ENCODE results near the gene SERF2.
"Not testable (repeated sequence)": the region's sequence is repeated elsewhere in the genome, so short reads cannot be mapped to it uniquely, and the experiment has no call there.

Gene SERF2

GRCh38 chr15:43800286-43801141, 8.4 kb downstream of the SERF2 start, which contains the start of gene HYPK:
TSS of gene HYPK (plus strand) at chr15:43800599. CDS start at chr15:43800623, 24 bp downstream.
- peak within 1 kb of the TSS; percentile 11 for H3K18ac ChIP-seq (ENCODE audit: low read length)
- no peak within 1 kb of the TSS for H4K5ac ChIP-seq (ENCODE audit: low read length)
- peak within 1 kb of the TSS; percentile 97 for H3K4me3 ChIP-seq (ENCODE audit: low read length)
- H3K27ac ChIP-seq (ENCODE audit: low read depth, low read length) = peak within 1 kb of the TSS; percentile 52
- H3K56ac ChIP-seq (ENCODE audit: low read length) = peak within 1 kb of the TSS; percentile 97
- peaks cover 4% of the 10 kb centered on the region for H3K79me1 ChIP-seq (ENCODE audit: low read length)
- H2BK120ac ChIP-seq (ENCODE audit: low read depth, low read length) = no peak within 1 kb of the TSS
- H2BK5ac ChIP-seq (ENCODE audit: low read length) = peak within 1 kb of the TSS; percentile 92
- no peak within 1 kb of the TSS for H3K23ac ChIP-seq (ENCODE audit: low read length)
- no peak within 1 kb of the TSS for H2BK15ac ChIP-seq (replicated peaks; ENCODE audit: low read depth)
- peaks cover 9% of the 10 kb centered on the region for H3K4me1 ChIP-seq (ENCODE audit: control insufficient read depth, low read depth, low read length)
- H3K4me2 ChIP-seq (ENCODE audit: low read length) = peak within 1 kb of the TSS; percentile 99
- peaks cover 2% of the 10 kb centered on the region for H3K36me3 ChIP-seq (ENCODE audit: control insufficient read depth, insufficient read depth, low read length)
- no peak within 1 kb of the TSS for H4K8ac ChIP-seq (ENCODE audit: low read depth, low read length)
- peak within 1 kb of the TSS; percentile 97 for H3K9ac ChIP-seq (ENCODE audit: low read length)
- WGBS (ENCODE audit: extremely low coverage, insufficient coverage, low lambda C conversion rate) = 100% methylated on average over 2 of the region's 44 CpGs
- no peaks in the 10 kb centered on the region for H3K27me3 ChIP-seq (ENCODE audit: insufficient read depth, low read length, poor library complexity)
- peaks cover 11% of the 10 kb centered on the region for H3K79me2 ChIP-seq (ENCODE audit: control insufficient read depth, insufficient read depth, low read length)
- no peak within 1 kb of the TSS for H3K4ac ChIP-seq (ENCODE audit: low read depth, low read length)
- DNase-seq = peak; percentile 89
- peak within 1 kb of the TSS; percentile 85 for H2AK5ac ChIP-seq (ENCODE audit: low read length)

GRCh38 chr15:43802676-43803075, 10.6 kb downstream of the SERF2 start:
- whole genome bisulfite sequencing (ENCODE audit: extremely low coverage, insufficient coverage, low lambda C conversion rate) = no CpG with 5 or more reads among the region's 7 CpGs
- not testable (repeated sequence) for H2AK5ac ChIP-seq (ENCODE audit: low read length); H4K8ac ChIP-seq (ENCODE audit: low read depth, low read length)

DNA sequence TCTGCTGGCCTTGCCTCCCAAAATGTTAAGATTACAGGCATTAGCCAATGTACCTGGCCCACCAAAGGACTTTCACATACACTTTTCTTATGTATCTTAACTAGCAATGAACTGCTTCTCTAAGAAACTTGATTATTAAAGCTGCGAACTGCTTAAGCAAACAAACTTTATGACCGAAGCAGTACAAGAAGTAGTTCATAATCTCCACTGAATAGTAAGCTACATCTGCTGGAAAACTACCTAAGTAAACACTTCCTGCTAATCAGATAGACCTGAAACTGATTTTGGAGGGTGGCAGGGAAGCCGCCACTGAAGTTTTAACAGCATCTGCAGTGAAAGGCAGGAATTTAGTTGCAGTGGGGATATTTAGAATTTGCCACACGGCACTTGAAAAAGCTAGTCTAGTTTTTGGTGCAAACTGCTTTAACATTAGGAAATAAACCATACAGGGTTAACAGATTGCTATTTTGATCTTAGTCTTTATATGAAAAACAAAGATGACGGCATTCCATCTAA, 16.4 kb downstream of the SERF2 start:
- no CpG with 5 or more reads among the region's 5 CpGs for WGBS (ENCODE audit: extremely low coverage, insufficient coverage, low lambda C conversion rate)
- no peak for DNase-seq
- Histone ChIP-seq H2AK5ac (ENCODE audit: low read length) (no peak overlapping the region), H3K79me2 (ENCODE audit: control insufficient read depth, insufficient read depth, low read length) (no peaks in the 10 kb centered on the region), H3K4me2 (ENCODE audit: low read length) (no peak overlapping the region), H3K9ac (ENCODE audit: low read length) (no peak overlapping the region), H3K27me3 (ENCODE audit: insufficient read depth, low read length, poor library complexity) (no peaks in the 10 kb centered on the region), H2BK120ac (ENCODE audit: low read depth, low read length) (no peak overlapping the region), H3K36me3 (ENCODE audit: control insufficient read depth, insufficient read depth, low read length) (peaks cover 8% of the 10 kb centered on the region), H4K8ac (ENCODE audit: low read depth, low read length) (no peak overlapping the region), H3K56ac (ENCODE audit: low read length) (no peak overlapping the region), H3K4ac (ENCODE audit: low read depth, low read length) (no peak overlapping the region), H3K4me1 (ENCODE audit: control insufficient read depth, low read depth, low read length) (no peaks in the 10 kb centered on the region), H3K23ac (ENCODE audit: low read length) (no peak overlapping the region), H4K5ac (ENCODE audit: low read length) (no peak overlapping the region), H2BK5ac (ENCODE audit: low read length) (no peak overlapping the region), H2BK15ac (replicated peaks; ENCODE audit: low read depth) (no peak overlapping the region), H3K27ac (ENCODE audit: low read depth, low read length) (no peak overlapping the region), H3K79me1 (ENCODE audit: low read length) (no peaks in the 10 kb centered on the region), H3K18ac (ENCODE audit: low read length) (no peak overlapping the region), H3K4me3 (ENCODE audit: low read length) (no peak overlapping the region)

More at GRCh38 chr15:43802676-43803075, 10.6 kb downstream of the SERF2 start:
- not testable (repeated sequence) for H3K79me1 ChIP-seq (ENCODE audit: low read length); H3K27ac ChIP-seq (ENCODE audit: low read depth, low read length); H3K4me2 ChIP-seq (ENCODE audit: low read length); H3K4ac ChIP-seq (ENCODE audit: low read depth, low read length); H3K4me3 ChIP-seq (ENCODE audit: low read length); H4K5ac ChIP-seq (ENCODE audit: low read length); H3K56ac ChIP-seq (ENCODE audit: low read length); H3K27me3 ChIP-seq (ENCODE audit: insufficient read depth, low read length, poor library complexity); H2BK5ac ChIP-seq (ENCODE audit: low read length); H3K9ac ChIP-seq (ENCODE audit: low read length); H3K4me1 ChIP-seq (ENCODE audit: control insufficient read depth, low read depth, low read length); DNase-seq; H3K18ac ChIP-seq (ENCODE audit: low read length); H3K36me3 ChIP-seq (ENCODE audit: control insufficient read depth, insufficient read depth, low read length); H2BK120ac ChIP-seq (ENCODE audit: low read depth, low read length); H3K23ac ChIP-seq (ENCODE audit: low read length); H2BK15ac ChIP-seq (replicated peaks; ENCODE audit: low read depth)
- peaks cover 11% of the 10 kb centered on the region for H3K79me2 ChIP-seq (ENCODE audit: control insufficient read depth, insufficient read depth, low read length)

DNA sequence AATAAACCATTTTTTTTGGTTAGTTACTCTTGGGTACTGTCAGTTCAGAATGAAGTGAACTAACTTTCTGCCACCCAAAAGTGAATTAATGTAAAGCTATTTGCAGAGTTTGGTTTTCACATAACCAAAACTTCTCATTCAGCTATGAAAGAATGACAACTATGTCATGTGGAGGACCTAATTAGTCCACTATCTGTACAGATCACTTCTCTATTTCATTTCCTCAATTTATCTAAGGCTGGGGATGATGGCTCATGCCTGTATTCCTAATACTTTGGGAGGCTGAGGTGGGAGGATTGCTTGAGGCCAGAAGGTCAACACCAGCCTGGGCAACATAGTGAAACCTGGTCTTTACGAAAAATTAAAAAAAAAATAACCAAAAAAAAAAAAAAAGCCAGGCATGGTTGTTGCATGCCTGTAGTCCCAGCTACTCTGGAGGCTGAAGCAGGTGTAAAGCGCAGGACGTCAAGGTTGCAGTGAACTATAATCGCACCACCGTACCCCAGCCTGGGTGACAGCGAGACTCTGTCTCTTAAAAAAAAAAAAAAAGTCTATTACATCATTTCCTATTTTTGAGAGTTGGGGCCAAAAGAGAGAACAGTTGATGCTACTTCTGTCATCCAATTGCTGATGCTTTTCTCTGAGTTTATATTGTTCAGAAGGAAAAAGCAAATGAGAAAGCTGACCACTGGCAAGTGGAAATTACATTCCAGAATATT, 17.0 kb downstream of the SERF2 start:
- no peak overlapping the region for H2AK5ac ChIP-seq (ENCODE audit: low read length)
- H3K36me3 ChIP-seq (ENCODE audit: control insufficient read depth, insufficient read depth, low read length) = peaks cover 8% of the 10 kb centered on the region
- H4K5ac ChIP-seq (ENCODE audit: low read length) = no peak overlapping the region
- no peaks in the 10 kb centered on the region for H3K79me1 ChIP-seq (ENCODE audit: low read length)
- H2BK15ac ChIP-seq (replicated peaks; ENCODE audit: low read depth) = no peak overlapping the region
- DNase-seq = no peak
- no peaks in the 10 kb centered on the region for H3K4me1 ChIP-seq (ENCODE audit: control insufficient read depth, low read depth, low read length)
- H3K56ac ChIP-seq (ENCODE audit: low read length) = no peak overlapping the region
- no peak overlapping the region for H3K4me3 ChIP-seq (ENCODE audit: low read length)
- H3K4ac ChIP-seq (ENCODE audit: low read depth, low read length) = no peak overlapping the region
- H3K18ac ChIP-seq (ENCODE audit: low read length) = no peak overlapping the region
- H4K8ac ChIP-seq (ENCODE audit: low read depth, low read length) = no peak overlapping the region
- H3K23ac ChIP-seq (ENCODE audit: low read length) = no peak overlapping the region
- H3K4me2 ChIP-seq (ENCODE audit: low read length) = no peak overlapping the region
- H3K27me3 ChIP-seq (ENCODE audit: insufficient read depth, low read length, poor library complexity) = no peaks in the 10 kb centered on the region
- no peaks in the 10 kb centered on the region for H3K79me2 ChIP-seq (ENCODE audit: control insufficient read depth, insufficient read depth, low read length)
- no peak overlapping the region for H2BK120ac ChIP-seq (ENCODE audit: low read depth, low read length)
- H3K9ac ChIP-seq (ENCODE audit: low read length) = no peak overlapping the region
- no peak overlapping the region for H2BK5ac ChIP-seq (ENCODE audit: low read length)
- no peak overlapping the region for H3K27ac ChIP-seq (ENCODE audit: low read depth, low read length)
- WGBS (ENCODE audit: extremely low coverage, insufficient coverage, low lambda C conversion rate) = no CpG with 5 or more reads among the region's 6 CpGs

- not testable (repeated sequence) for H3K27ac ChIP-seq (ENCODE audit: low read depth, low read length); H3K4me2 ChIP-seq (ENCODE audit: low read length); H3K56ac ChIP-seq (ENCODE audit: low read length); H3K9ac ChIP-seq (ENCODE audit: low read length); H3K4me1 ChIP-seq (ENCODE audit: control insufficient read depth, low read depth, low read length); H2BK15ac ChIP-seq (replicated peaks; ENCODE audit: low read depth); H3K27me3 ChIP-seq (ENCODE audit: insufficient read depth, low read length, poor library complexity); H3K18ac ChIP-seq (ENCODE audit: low read length); H3K4ac ChIP-seq (ENCODE audit: low read depth, low read length); H3K79me2 ChIP-seq (ENCODE audit: control insufficient read depth, insufficient read depth, low read length); H2AK5ac ChIP-seq (ENCODE audit: low read length); H3K23ac ChIP-seq (ENCODE audit: low read length); H4K8ac ChIP-seq (ENCODE audit: low read depth, low read length); H3K4me3 ChIP-seq (ENCODE audit: low read length); H4K5ac ChIP-seq (ENCODE audit: low read length); H2BK120ac ChIP-seq (ENCODE audit: low read depth, low read length); H2BK5ac ChIP-seq (ENCODE audit: low read length); H3K36me3 ChIP-seq (ENCODE audit: control insufficient read depth, insufficient read depth, low read length); DNase-seq; H3K79me1 ChIP-seq (ENCODE audit: low read length)
- WGBS (ENCODE audit: extremely low coverage, insufficient coverage, low lambda C conversion rate) = no CpG with 5 or more reads among the region's 5 CpGs
These were observed 22.9 kb downstream of the SERF2 start for GRCh38 chr15:43815064-43815463.

Data from mesendoderm (in vitro differentiated cells).